Epithelial cell of esophagus (primary cell): ENCODE measurements around the gene GMPR2.

Experiments used
- DNase-seq: peaks from one replicate; pipeline ENCODE4 v3.0.0; 2010; ENCODE audit warnings: low read depth
- H3K4me3 ChIP-seq: 2 replicates; pipeline ENCODE4 v1.5.1; 2011; ENCODE audit warnings: mild to moderate bottlenecking, low read length, control low read depth
- TF ChIP-seq, protein P1 (sequence below): IDR thresholded peaks from 2 replicates; pipeline ENCODE4 v1.5.1; 2011; ENCODE audit warnings: low read depth, mild to moderate bottlenecking, low read length, control low read depth, inconsistent platforms; ENCODE audit not compliant: insufficient read depth; ENCODE audit errors: missing control alignments

Gene GMPR2

DNA sequence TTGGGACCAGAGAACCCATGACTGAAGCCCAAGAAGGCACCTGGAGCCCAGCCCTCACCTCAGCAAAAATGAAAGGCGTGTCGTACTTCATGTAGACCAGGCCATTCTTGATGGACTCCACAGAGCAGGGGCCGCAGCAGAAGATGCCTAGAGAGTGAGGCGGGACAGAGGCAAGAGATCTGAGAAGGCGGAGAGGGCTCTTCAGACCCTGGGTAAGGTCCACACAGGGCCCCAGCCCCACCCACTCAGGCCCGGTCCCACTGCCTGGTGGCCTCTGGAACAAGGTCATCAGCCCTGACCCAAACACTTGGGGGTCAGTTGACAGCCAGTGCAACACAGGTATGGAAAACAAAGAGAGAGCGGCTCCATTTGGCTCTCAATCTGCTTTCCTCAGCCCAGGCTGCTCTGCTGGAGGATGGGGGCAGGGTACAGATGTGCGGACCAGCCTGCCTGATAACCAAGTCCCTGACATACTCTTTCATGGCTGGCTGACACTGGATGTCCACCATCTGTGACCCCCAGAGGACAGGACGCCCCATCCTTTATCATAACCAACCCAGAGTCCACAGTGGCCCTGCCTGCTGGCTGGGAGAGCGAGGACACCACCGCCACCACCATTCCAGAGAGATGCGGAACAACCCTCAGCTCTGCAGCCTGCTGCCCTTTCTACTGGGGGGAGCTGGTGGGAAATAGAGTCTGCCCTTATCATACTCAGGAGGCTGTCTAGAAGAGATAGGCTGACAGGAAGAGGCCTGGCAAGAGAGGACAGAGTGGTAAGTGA lies 23.4 kb downstream of the GMPR2 start:
- DNase-seq, result no peak
- TF ChIP-seq, protein P1, sequence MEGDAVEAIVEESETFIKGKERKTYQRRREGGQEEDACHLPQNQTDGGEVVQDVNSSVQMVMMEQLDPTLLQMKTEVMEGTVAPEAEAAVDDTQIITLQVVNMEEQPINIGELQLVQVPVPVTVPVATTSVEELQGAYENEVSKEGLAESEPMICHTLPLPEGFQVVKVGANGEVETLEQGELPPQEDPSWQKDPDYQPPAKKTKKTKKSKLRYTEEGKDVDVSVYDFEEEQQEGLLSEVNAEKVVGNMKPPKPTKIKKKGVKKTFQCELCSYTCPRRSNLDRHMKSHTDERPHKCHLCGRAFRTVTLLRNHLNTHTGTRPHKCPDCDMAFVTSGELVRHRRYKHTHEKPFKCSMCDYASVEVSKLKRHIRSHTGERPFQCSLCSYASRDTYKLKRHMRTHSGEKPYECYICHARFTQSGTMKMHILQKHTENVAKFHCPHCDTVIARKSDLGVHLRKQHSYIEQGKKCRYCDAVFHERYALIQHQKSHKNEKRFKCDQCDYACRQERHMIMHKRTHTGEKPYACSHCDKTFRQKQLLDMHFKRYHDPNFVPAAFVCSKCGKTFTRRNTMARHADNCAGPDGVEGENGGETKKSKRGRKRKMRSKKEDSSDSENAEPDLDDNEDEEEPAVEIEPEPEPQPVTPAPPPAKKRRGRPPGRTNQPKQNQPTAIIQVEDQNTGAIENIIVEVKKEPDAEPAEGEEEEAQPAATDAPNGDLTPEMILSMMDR, result no peak
- no peak overlapping the region for H3K4me3 ChIP-seq

- DNase-seq, result no peak
- no peak overlapping the region for H3K4me3 ChIP-seq
- TF ChIP-seq, protein P1, result no peak
Measured at GRCh38 chr14:24256960-24257359, 24.2 kb downstream of the GMPR2 start.

- no peak for DNase-seq
- TF ChIP-seq, protein P1, result no peak
Measured at GRCh38 chr14:24258119-24258518, 25.4 kb downstream of the GMPR2 start.

GRCh38 chr14:24258548-24259265 lies 26.0 kb downstream of the GMPR2 start:
- no peak overlapping the region for H3K4me3 ChIP-seq
- TF ChIP-seq, protein P1, result no peak
- DNase-seq, result no peak

More at GRCh38 chr14:24258119-24258518, 25.4 kb downstream of the GMPR2 start:
- H3K4me3 ChIP-seq, result no peak overlapping the region

- H3K4me3 ChIP-seq, result peak overlapping the region; percentile 55
- DNase-seq, result peak; percentile 46
- TF ChIP-seq, protein P1, result no peak
Measured at GRCh38 chr14:24259282-24260025, 26.7 kb downstream of the GMPR2 start.

DNA sequence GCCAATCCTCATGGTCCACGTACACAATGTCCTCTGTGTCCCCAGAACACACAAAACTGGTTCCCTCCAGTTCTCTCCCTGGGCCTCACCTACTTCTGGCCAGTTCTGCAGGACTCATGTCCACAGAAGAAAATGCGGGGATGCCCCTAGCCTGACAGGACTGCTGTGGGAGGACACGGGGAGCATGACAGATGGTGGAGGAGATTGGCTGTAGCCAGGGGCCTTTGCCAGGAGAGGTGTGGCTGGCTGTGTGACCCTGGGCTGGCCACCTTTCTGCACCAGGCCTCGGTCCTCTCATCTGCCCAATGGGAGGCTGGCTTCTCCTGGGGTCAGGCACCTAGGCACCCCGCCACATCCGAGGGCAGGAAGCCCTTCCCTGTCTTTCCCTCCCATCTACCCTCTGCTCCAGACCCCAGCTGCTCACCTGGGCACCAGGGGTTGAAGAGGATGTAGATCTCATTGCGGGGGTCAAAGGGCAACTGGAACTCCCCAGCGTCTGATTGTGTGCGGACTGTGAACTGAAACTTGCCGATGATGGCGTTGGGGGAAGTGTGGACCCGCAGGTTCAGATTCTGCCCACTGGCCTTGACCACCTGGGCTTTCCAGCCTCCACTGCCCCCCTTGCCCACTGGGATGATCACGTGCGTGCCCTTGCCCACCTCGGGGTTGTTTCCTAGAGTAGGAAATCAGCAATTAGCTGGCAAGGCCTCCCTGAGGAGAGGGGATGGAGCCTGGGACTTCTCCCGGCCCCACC lies 27.5 kb downstream of the GMPR2 start:
- DNase-seq, result no peak
- peak overlapping the region; percentile 55 for H3K4me3 ChIP-seq
- TF ChIP-seq, protein P1, result no peak
